Fibroblast of lung (primary cell): ENCODE results near the gene ZER1. TPM values are rescaled to one million over a fixed set of nuclear protein-coding genes. Genes with fewer than 3 reads are reported as not detected.

Experiments used
- DNase-seq, 2 donors: peaks; one replicate each; pipeline versions ENCODE4 v3.0.0 to v3.0.0-alpha.2; 2010; ENCODE audit warnings: low read depth in 2 of 2
- H2AFZ ChIP-seq: 2 replicates; pipeline ENCODE4 v1.5.1; 2012; ENCODE audit warnings: low read length, control low read depth, inconsistent platforms
- H3K27ac ChIP-seq: 2 replicates; pipeline ENCODE4 v1.5.1; 2011; ENCODE audit warnings: low read length, control low read depth; ENCODE audit not compliant: insufficient read depth
- H3K27me3 ChIP-seq: 2 replicates; pipeline ENCODE4 v1.5.1; 2011; ENCODE audit warnings: mild to moderate bottlenecking, low read length; ENCODE audit not compliant: control insufficient read depth, insufficient read depth
- H3K36me3 ChIP-seq: 2 replicates; pipeline ENCODE4 v1.5.1; 2011; ENCODE audit warnings: low read length; ENCODE audit not compliant: control insufficient read depth, insufficient read depth
- H3K4me1 ChIP-seq: 2 replicates; pipeline ENCODE4 v1.5.1; 2011; ENCODE audit warnings: low read length; ENCODE audit not compliant: control insufficient read depth, insufficient read depth; ENCODE audit errors: extremely low read depth
- H3K4me2 ChIP-seq: 2 replicates; pipeline ENCODE4 v1.5.1; 2011; ENCODE audit warnings: low read length, control low read depth; ENCODE audit not compliant: insufficient read depth; ENCODE audit errors: extremely low read depth
- H3K4me3 ChIP-seq, 4 experiments: fragments of 200-600 bp in 1 of 4; sonication (generic) in 1 of 4; replicated peaks in 1 of 4; 2 replicates each; pipeline ENCODE4 v1.5.1; 2011 to 2016; ENCODE audit warnings: low read length in 4 of 4, low read depth in 3 of 4, mild to moderate bottlenecking in 3 of 4, control low read depth in 2 of 4, inconsistent platforms in 1 of 4, mixed read lengths in 1 of 4; ENCODE audit not compliant: insufficient read depth in 1 of 4; ENCODE audit errors: control extremely low read depth in 1 of 4
- H3K79me2 ChIP-seq: 2 replicates; pipeline ENCODE4 v1.5.1; 2012; ENCODE audit warnings: mild to moderate bottlenecking, low read length, inconsistent platforms; ENCODE audit not compliant: control insufficient read depth, insufficient read depth
- H3K9ac ChIP-seq: 2 replicates; pipeline ENCODE4 v1.5.1; 2011; ENCODE audit warnings: mild to moderate bottlenecking, low read length, control low read depth; ENCODE audit not compliant: insufficient read depth
- H3K9me3 ChIP-seq: 2 replicates; pipeline ENCODE4 v1.5.1; 2012; ENCODE audit warnings: low read depth, low read length; ENCODE audit not compliant: control insufficient read depth, insufficient read depth
- H4K20me1 ChIP-seq: 2 replicates; pipeline ENCODE4 v1.5.1; 2011; ENCODE audit warnings: low read length; ENCODE audit not compliant: control insufficient read depth, insufficient read depth; ENCODE audit errors: extremely low read depth
- CTCF ChIP-seq, 2 donors: IDR thresholded peaks in 1 of 2; conservative IDR thresholded peaks in 1 of 2; 1 replicate in 1 of 2; 2 replicates in 1 of 2; pipeline ENCODE4 v1.5.1; 2011 to 2012; ENCODE audit warnings: low read length in 2 of 2, control low read depth in 1 of 2, inconsistent platforms in 1 of 2, low read depth in 1 of 2, mild to moderate bottlenecking in 1 of 2
- EZH2 ChIP-seq: IDR thresholded peaks from 2 replicates; pipeline ENCODE4 v1.5.1; 2012; ENCODE audit warnings: low read length, control low read depth, mild to moderate bottlenecking; ENCODE audit errors: missing control alignments
- polyA plus RNA-seq, 2 donors: library from polyadenylated mRNA; depleted of rRNA in 1 of 2; stranded (reverse) in 1 of 2; unstranded in 1 of 2; fragments of >200 nt; gene quantifications; 2 replicates each; pipeline ENCODE4 v1.2.1, GENCODE V29; 2011 to 2012; ENCODE audit warnings: missing spikeins in 1 of 2
- total RNA-seq: library from RNA; depleted of rRNA; stranded (reverse); fragments of >200 nt; gene quantifications from 2 replicates; pipeline ENCODE4 v1.2.1, GENCODE V29; 2014

The ZER1 gene
- total and polyA plus RNA-seq, 2 donors (not counting 1 experiment from before 2014, with no cell fraction given), result 21.5 to 26.3 TPM

GRCh38 chr9:128722380-128723351 is 49.1 kb downstream of the ZER1 start:
- H3K4me3 ChIP-seq, result no peak overlapping the region
- TF ChIP-seq CTCF (conservative IDR thresholded peaks at IDR 0.05 in 1 of 2, IDR thresholded peaks at IDR 0.05 in 1 of 2; ENCODE audit: low read depth in 1 of 2, low read length in 2 of 2), result no peak
- no peak for TF ChIP-seq EZH2
- no peaks in the 10 kb centered on the region for H3K9me3 ChIP-seq
- H4K20me1 ChIP-seq, result no peaks in the 10 kb centered on the region
- H3K27ac ChIP-seq, result no peak overlapping the region
- H3K36me3 ChIP-seq, result peaks cover 1% of the 10 kb centered on the region
- no peak overlapping the region for H2AFZ ChIP-seq
- no peaks in the 10 kb centered on the region for H3K79me2 ChIP-seq
- peaks cover 4% of the 10 kb centered on the region for H3K4me1 ChIP-seq
- DNase-seq, result no peak
- no peak overlapping the region for H3K9ac ChIP-seq
- no peaks in the 10 kb centered on the region for H3K27me3 ChIP-seq
- peak overlapping the region; percentile 28 for H3K4me2 ChIP-seq

GRCh38 chr9:128721487-128722010 is 50.2 kb downstream of the ZER1 start:
- H4K20me1 ChIP-seq, result no peaks in the 10 kb centered on the region
- no peak overlapping the region for H3K4me3 ChIP-seq
- H3K4me2 ChIP-seq, result no peak overlapping the region
- TF ChIP-seq EZH2 (no peak), CTCF (conservative IDR thresholded peaks at IDR 0.05 in 1 of 2, IDR thresholded peaks at IDR 0.05 in 1 of 2; ENCODE audit: low read depth in 1 of 2, low read length in 2 of 2) (no peak)
- no peaks in the 10 kb centered on the region for H3K27me3 ChIP-seq
- H3K27ac ChIP-seq, result no peak overlapping the region
- peaks cover 4% of the 10 kb centered on the region for H3K4me1 ChIP-seq
- DNase-seq, result no peak
- no peak overlapping the region for H3K9ac ChIP-seq
- H3K36me3 ChIP-seq, result peaks cover 1% of the 10 kb centered on the region
- H2AFZ ChIP-seq, result no peak overlapping the region
- no peaks in the 10 kb centered on the region for H3K9me3 ChIP-seq
- no peaks in the 10 kb centered on the region for H3K79me2 ChIP-seq

- Histone ChIP-seq H3K9ac (no peak overlapping the region), H3K36me3 (peaks cover 1% of the 10 kb centered on the region), H3K4me2 (no peak overlapping the region), H3K27ac (no peak overlapping the region), H3K4me3 (no peak overlapping the region), H3K79me2 (no peaks in the 10 kb centered on the region), H3K9me3 (no peaks in the 10 kb centered on the region), H3K4me1 (peaks cover 4% of the 10 kb centered on the region), H3K27me3 (no peaks in the 10 kb centered on the region), H2AFZ (no peak overlapping the region), H4K20me1 (no peaks in the 10 kb centered on the region)
- no peak for DNase-seq
- TF ChIP-seq EZH2 (no peak), CTCF (conservative IDR thresholded peaks at IDR 0.05 in 1 of 2, IDR thresholded peaks at IDR 0.05 in 1 of 2; ENCODE audit: low read depth in 1 of 2, low read length in 2 of 2) (no peak)
Observed at GRCh38 chr9:128720841-128721486, 50.8 kb downstream of the ZER1 start.
